Ureter (tissue), 1 donor: ENCODE data around the gene CENATAC. TPM values are rescaled to one million over a fixed set of nuclear protein-coding genes. Genes with fewer than 3 reads are reported as not detected.
"Not testable (repeated sequence)": the region's sequence is repeated elsewhere in the genome, so short reads cannot be mapped to it uniquely, and the experiment has no call there.

Experiments
- DNase-seq: peaks from one replicate; pipeline ENCODE4 v3.0.0-alpha.2; 2020; ENCODE audit warnings: low spot score
- total RNA-seq: library from RNA; stranded (reverse); gene quantifications from one replicate; pipeline ENCODE4 v1.2.4, GENCODE V29; 2023
- donor health status: DM: yes; HTN: yes; CAD: no.

CENATAC gene
- total RNA-seq, 1 donor from 2014 or later, result 51.6 TPM

DNA sequence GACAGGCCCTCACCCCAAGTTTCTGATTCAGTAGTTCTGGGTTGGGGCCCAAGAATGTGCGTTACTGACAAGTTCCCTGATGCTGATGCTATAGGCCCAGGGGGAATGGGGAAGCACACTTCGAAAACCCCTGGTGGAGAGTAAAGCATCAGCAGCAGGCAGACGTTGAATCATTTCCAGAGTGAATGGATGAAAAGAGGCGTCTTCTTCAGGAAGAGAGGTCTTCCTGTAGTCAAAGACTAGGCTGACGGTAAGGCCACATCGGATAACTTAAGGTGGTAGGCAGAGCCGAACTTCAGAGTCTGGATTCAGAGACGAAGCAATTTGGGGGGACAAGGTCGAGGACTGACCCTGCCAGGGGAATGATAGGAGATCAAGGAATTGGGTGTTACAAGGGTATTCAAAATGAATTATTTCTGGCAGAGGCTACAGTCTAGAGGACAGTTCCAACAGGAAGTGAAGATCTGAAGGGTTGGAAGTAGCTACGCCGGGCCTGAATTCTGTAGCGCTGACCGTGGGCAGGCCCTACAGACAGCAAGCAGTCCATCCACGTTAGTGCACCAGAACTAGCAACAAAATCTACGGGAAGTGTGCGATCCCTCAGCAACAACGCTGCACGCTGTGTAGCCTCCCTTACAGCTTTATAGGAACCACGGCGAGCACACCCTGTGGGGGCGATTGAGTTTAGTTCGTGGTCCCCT is 862 bp upstream of the CENATAC start:
- DNase-seq, result no peak

DNA sequence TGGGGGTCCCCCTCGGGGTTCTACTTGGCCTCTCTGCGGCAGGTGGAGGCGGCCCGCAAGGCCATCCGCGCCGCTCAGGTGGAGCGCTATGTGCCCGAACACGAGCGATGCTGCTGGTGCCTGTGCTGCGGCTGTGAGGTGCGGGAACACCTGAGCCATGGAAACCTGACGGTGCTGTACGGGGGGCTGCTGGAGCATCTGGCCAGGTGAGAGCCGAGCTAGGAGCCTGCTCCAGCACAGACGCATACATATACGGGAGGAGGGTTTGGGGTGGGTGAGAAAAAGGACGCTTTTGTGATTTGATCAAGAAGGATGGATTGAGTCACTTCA is 415 bp downstream of the CENATAC start:
- DNase-seq, result no peak

DNA sequence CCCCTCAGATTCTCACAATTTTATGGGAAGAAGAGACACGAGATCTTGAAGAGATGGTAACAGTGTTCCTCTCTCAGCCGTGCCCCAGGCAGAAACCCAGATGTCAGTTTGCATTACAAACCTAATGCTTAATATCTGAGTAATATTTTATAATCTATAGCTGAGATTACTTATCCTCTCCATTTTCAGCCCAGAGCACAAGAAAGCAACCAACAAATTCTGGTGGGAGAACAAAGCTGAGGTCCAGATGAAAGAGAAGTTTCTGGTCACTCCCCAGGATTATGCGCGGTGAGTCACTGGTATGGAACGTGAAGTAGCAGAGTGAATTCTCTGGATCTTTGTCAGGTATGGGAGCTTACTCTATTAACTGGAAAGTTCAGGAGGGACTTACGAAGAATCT is 884 bp downstream of the CENATAC start:
- DNase-seq, result no peak

DNA sequence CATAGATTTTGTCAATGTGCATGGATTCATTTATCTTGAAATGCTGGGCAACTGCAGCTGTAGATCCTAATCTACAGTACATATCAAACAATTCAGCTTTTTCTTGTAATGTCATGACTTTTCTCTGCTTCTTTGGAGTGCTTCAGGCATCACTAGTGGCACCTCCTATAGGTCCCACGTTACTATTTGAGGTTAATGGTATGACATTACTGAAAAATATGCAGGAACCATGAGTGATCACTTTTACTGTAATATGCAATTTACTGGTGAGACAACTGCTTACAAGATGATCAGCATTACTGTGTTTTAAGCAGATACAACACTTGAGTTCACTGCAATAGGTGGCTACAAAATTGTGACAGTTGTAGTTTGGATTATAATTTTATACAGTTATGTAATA is 3.0 kb downstream of the CENATAC start:
- no peak for DNase-seq

DNA sequence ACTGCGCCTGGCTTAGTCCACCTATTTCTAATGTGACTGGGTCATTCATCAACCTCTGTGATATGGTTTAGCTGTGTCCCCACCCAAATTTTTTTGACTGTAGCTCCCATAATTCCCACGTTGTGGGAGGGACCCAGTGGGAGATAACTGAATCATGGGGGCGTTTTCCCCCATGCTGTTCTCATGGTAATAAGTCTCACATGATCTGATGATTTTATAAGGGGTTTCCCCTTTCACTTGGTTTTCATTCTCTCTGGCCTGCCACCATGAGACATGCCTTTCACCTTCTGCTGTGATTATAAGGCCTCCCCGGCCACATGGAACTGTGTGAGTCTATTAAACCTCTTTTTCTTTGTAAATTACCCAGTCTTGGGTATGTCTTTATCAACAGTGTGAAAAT is 8.7 kb downstream of the CENATAC start:
- no peak for DNase-seq

DNA sequence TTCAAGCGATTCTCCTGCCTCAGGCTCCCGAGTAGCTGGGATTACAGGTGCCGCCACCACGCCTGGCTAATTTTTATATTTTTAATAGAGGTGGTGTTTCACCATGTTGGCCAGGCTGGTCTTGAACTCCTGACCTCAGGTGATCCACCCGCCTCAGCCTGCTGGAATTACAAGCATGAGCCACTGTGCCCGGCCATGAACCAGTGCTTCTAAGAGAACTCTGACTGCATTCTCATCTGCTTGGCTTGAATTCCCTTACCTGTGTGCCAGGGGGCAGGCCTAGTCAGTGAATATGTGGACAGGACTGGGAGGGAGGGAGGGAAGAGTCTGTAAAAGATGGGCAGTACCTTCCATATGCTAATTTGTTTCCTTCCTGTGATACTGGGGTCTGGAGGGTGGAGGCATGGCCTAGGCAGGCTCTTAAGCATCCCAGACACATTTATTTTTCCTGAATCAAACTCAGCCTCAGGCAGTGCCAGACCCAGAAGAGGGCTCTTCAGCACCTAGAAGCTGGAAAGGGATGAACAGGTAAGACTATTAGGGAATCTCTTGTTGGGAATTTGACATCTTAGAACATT is 13.6 kb downstream of the CENATAC start:
- DNase-seq, result no peak

DNA sequence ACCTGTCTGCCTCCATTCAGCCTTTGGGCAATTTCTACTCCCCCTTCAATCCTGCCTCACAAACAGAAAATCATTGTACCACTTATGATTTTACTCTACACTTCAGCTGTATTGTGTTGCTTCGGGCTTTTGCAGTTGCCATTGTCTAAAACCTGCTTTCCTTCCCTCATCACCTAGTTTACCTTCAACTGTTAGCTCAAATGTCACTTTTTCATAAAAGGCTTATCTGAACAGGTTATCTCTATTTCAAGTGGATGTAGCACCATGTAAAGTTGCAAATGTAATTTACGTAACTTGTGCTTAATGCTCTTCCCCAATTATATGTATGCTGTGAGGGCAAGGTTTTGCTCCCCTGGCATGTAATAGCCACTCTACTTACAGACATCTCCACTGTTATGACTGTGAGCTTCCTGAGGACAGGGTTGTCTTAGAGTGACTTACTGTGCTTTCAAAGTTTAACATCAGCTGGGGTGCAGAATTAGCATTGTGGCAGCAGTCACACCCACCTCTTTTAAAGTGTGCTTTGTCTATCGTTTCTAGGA is 14.8 kb downstream of the CENATAC start:
- no peak for DNase-seq

DNA sequence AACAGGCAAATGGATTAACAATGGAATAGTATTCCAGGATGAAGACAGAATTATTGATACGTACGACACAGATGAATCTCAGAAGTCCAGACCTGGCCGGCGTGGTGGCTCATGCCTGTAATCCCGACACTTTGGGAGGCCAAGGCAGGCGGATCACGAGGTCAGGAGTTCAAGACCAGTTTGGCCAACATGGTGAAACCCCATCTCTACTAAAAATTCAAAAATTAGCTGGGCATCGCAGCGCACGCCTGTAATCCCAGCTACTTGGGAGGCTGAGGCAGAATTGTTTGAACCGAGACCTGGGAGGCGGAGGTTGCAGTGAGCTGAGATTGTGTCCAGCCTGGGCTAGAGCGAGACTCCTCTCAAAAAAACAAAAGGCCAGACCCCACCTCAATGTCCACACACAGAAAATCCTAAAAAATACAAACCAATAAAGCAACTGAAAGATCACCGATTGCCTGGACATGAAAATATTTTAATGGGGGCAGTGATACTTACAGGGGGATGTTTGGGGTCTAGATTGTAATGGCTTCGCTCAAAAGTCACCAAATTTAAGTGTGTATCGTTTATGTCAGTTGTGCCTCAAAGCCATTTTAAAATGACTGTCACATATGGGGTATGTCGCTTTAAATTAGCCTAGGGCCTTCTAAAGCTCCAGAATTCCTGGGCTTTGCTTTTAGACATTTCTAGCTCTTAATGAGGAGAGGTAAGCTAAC is 16.4 kb downstream of the CENATAC start:
- DNase-seq, result no peak

DNA sequence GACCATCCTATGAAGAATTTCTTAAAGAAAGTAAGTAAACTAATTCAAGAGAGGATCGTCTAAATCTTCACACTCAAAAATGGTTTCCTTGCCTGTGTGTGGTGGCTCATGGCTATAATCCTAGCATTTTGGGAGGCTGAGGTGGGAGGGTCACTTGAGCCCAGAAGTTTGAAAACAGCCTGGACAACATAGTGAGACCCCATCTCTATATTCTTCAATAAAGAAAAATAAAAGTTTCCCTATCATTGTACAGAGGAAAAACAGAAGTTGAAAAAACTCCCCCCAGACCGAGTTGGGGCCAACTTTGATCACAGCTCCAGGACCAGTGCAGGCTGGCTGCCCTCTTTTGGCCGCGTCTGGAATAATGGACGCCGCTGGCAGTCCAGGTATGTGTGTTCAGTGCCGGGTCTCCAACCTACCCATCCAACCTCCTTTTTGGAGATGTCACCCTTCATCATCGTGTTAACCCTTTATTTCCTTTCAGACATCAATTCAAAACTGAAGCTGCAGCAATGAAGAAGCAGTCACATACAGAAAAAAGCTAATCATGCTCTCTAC is 17.2 kb downstream of the CENATAC start:
- no peak for DNase-seq

DNA sequence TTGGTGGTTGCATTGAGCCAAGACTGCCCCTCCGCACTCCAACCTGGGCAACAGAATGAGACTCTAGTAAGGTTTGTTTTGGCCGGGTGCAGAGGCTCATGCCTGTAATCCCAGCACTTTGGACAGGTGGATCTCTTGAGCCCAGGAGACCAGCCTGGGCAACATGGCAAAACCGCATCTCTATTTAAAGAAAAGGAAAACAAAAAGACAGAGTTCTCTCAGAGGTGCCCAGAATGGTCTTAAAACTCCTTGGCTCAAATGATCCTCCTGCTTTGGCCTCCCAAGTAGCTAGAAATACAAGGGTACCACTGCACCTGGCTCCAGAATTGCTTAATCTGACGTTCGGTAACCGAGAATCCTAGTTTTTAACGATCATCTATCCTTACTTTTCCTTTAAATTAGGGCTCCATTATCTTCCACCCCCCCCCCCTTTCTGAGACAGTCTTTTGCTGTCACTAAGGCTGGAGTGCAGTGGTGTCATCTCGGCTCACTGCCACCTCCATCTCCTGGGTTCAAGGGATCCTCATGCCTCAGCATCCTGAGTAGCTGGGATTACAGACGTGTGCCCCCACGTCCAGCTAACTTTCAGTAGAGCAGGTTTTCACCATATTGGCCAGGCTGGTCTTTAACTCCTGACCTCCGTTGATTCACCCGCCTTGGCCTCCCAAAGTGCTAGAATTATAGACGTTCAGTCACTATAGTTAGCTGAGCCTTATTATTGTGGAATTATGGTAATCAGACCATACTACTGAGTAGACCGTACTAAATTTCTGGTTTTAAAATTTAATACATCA is 18.5 kb downstream of the CENATAC start:
- DNase-seq, result no peak

DNA sequence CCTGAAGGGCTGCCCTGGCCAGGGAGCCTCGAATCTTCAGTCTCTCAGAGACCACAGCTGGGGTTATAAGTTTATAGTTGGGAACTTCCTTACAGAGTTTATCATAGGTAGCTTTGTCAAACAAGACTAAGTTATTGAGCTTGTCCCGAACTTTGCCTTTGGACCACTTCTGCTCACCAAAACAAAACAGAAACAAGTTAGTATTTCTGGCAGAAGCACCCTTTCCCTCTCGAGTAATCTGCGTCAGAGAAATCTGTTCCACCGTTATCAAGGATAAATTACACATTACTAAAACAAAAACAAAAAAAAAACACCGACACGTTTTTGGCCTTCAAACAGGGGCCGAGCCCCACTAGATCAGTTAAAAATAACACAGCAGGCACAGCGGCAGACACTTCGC is 19.4 kb downstream of the CENATAC start:
- not testable (repeated sequence) for DNase-seq

DNA sequence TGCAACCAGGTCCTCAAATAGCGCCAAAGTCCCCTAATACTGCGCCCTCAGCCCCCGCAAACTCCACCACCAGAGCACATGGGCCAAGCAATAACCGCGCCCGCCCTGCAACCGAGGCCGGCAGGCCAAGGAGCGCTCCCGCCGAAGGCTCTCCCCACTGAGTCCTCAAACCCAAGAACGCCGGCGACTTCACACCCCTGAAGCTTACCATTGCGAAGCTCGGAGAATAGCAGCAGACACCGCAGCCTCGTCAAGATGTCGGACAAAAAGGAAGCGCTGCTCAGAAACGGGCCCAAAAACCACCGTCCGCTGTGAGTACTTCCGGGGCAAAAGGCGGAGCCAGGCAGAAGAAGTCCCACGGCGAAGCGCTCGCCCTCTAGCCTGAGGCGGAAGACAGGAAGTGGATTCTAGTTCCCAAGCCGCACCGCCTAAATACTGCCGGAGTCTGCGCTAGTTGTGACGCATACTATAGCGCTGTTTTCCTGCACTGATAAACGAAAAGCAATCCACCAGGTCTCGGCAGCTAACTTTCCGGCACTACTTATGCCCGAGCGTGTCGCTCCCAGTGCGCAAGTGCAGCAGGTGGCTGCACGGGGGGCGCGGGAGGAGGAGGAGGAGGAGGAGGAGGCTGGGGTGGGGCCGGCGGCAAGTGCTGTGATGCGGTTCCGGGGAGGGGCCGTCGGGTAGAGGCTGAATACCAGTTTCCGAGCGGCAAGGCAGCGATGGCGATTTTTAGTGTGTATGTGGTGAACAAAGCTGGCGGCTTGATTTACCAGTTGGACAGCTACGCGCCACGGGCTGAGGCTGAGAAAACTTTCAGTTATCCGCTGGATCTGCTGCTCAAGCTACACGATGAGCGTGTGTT is 20.4 kb downstream of the CENATAC start, which contains the start of the genes RPS25 and TRAPPC4:
TSS of gene RPS25 (minus strand) at position 270 of the 865 bp plus-strand sequence. CDS start at position 211, 59 bp downstream.
TSS of gene TRAPPC4 (plus strand) at position 693 of the 865 bp plus-strand sequence. CDS start at position 723, 30 bp downstream.
- peak; percentile 96 for DNase-seq

DNA sequence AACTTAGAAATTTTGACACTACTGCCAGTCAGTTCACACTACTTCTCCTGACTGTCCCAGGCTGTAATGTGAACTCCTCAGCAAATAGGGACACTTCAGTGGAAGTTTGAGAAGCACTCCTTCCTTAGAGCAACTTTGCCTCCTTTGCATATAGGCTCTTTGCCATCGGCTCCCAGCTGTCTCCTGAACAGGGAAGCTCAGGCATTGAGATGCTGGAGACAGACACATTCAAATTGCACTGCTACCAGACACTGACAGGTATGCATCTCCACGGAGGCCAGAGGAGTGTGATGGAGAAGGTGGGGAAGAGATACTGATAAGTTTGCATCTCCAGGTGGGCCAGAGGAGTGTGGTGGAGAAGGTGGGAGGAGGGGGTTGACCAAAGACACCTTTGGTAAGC is 22.1 kb downstream of the CENATAC start:
- DNase-seq, result no peak

DNA sequence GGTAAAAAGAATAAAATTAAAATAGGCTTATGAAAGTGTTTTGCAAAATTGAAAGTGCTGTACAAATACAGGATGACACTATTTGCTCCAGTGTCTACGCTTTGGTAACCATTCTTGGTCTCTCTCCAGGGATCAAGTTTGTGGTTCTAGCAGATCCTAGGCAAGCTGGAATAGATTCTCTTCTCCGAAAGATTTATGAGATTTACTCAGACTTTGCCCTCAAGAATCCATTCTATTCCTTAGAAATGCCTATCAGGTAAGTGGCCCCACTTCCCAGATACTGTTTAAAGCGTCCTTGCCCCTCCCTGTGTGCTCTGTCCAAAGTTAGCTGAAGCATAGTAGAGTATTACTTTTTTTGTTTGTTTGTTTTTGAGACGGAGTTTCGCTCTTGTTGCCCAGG is 23.7 kb downstream of the CENATAC start:
- no peak for DNase-seq

DNA sequence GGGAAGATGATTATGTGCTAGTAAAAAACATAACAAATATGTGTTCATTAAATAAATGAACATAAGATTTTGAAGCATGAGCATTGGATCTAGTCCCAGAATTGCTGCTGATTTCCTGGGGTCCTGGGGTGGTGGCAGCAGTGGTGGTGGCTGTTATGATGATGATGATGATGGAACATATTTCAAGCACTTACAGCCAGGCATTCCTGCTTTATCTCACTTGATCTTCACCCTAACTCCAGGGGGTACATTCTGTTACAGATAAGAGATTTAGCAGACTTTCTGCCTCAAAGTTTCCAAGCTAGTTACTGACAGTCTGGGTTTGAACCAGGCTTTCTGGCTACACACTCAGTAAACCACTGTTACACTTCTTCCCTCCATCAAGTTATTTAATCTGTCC is 25.8 kb downstream of the CENATAC start:
- no peak for DNase-seq

DNA sequence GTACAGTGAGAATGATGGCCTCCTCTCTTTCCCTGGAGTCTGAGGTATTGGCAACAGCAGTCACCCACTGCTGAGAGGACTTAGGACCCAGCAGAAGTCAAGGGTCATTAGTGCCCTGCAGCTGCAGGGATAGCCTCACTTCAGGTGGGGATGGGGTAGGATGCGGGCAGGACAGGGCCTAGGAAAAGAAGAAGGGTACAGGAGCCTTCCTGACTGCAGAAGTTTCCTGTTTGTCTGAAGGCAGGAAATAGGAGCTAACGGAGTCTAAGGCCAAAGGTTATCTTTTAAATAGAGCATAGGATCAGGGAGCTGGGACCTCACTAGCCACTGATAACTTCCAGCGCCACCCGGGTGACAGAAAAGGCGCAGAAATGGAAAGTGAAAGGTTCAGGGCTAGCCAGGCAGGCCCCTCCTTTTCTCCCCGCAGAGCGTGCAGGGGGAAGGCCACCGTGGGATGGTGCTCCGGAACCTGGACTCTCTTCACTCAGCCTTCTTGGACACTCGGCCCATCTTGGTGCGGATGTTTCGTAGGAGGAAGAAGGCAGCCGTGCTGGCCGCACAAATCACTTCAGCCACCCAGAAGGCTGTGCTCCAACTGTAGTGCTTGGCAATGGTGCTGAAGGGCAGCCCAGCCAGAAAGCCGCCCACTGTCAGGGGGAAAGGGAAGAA is 26.6 kb downstream of the CENATAC start:
- no peak for DNase-seq

DNA sequence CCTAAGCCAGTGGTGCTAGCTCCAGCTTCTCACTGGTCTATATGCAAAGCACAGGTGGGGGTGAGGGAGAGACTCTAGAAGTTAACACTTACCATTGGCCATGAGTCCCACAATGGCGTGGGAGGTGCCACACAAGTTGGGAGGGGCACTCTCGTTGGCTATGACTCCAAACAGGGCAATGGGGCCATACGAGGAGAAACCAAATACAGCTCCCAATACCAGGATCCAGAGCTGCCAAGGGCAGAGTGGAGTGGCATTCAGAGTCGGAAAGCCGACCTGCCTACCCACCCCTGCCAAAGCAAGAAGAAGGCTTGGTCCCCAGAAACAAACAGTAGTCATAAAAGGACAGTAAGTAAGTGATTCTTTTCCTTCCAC is 27.1 kb downstream of the CENATAC start:
- DNase-seq, result no peak

DNA sequence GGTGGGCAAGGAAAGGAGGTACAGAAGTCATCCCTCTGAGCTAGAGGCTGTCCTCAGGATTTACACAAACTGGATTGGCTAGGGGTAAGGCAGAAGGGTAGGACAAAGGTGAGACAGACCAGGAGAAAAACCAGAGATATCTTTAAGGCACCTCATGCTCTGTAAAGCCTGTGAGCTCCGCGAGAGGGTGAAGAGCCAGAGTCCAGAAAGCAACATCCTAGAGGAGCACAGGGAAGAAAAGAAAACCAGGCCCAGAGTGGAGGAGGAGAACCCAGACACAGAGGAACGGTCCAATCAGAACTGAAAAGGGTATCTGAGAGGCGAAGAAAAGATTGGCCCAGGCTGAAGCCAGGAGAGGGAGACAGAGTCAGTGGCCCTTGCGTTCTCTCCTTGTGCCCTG is 27.6 kb downstream of the CENATAC start:
- DNase-seq, result no peak

DNA sequence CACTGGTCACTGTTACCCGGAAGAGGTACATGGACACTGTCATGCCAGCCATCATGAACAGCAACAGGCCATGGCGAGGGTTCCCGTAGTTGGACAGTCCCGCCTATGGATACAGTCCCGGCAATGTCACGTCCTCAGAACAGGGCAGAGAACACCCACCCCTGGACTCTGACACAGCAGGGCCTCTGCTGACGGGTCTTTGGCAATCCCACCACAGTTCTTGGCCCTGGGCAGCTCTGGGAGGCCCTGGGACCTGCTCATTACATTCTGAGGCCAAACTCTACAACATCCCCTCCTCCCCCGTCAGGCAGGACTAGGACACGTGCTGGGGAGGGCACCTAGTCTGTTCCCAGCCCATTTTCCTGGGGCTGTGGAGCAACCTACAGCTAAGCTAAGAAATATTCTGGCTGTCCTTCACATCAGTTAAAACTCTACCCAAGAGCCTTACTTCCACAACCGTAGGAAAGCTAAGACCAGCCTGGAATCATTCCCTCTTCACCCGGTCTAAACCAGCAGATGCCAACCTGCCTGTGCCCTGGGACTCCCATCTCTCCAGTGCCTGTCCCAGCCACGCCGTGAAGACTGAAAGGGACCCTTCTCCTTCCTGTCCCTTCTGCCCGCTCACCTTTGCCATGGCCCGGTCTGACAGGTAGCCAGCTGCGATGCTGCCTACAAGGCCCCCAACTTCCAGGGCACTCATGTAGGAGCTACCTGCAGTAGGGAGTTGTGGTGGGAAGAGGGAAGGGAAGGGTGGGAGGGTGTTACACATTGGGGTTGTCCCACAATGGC is 28.2 kb downstream of the CENATAC start:
- DNase-seq, result no peak
